SK-N-SH (cell line): ENCODE data around the gene MCRS1.

ENCODE experiments used
- CTCF ChIP-seq: fragments of 200-600 bp; sonication (generic); IDR thresholded peaks from 2 replicates; pipeline ENCODE4 v1.6.1; 2017; ENCODE audit warnings: antibody characterized with exemption, mild to moderate bottlenecking, moderate library complexity
- EP300 ChIP-seq, 2 experiments: IDR thresholded peaks; 2 replicates each; pipeline versions ENCODE4 v1.4.0 to v1.6.1; 2012; ENCODE audit warnings: borderline replicate concordance in 1 of 2, low read depth in 1 of 2, low read length in 1 of 2
- JUND ChIP-seq: IDR thresholded peaks from 2 replicates; pipeline ENCODE4 v1.4.0; 2012
- MEF2A ChIP-seq: IDR thresholded peaks from 2 replicates; pipeline ENCODE4 v1.4.0; 2012; ENCODE audit warnings: low read depth, borderline replicate concordance
- POLR2AphosphoS5 ChIP-seq: IDR thresholded peaks from 2 replicates; pipeline ENCODE4 v1.6.1; 2012; ENCODE audit warnings: low read depth, low read length
- RAD21 ChIP-seq: IDR thresholded peaks from 2 replicates; pipeline ENCODE4 v1.6.1; 2012; ENCODE audit warnings: mild to moderate bottlenecking, low read length
- RCOR1 ChIP-seq: fragments of 150-350 bp; IDR thresholded peaks from 2 replicates; pipeline ENCODE4 v1.6.1; 2017; ENCODE audit warnings: antibody characterized with exemption, low read length
- REST ChIP-seq: IDR thresholded peaks from 2 replicates; pipeline ENCODE4 v1.6.1; 2012; ENCODE audit warnings: mild to moderate bottlenecking, low read depth, low read length, moderate library complexity
- SIN3A ChIP-seq: IDR thresholded peaks from 2 replicates; pipeline ENCODE4 v1.6.1; 2012; ENCODE audit warnings: low read depth, mild to moderate bottlenecking, low read length, moderate library complexity, borderline replicate concordance
- TEAD4 ChIP-seq: IDR thresholded peaks from 2 replicates; pipeline ENCODE4 v1.4.0; 2012; ENCODE audit warnings: mild to moderate bottlenecking, borderline replicate concordance; ENCODE audit not compliant: insufficient read depth
- USF1 ChIP-seq: IDR thresholded peaks from 2 replicates; pipeline ENCODE4 v1.4.0; 2012; ENCODE audit warnings: low read depth, borderline replicate concordance
- YY1 ChIP-seq: IDR thresholded peaks from 2 replicates; pipeline ENCODE4 v1.4.0; 2012; ENCODE audit warnings: low read depth, mild to moderate bottlenecking
- ZBTB33 ChIP-seq: IDR thresholded peaks from 2 replicates; pipeline ENCODE4 v1.4.0; 2012; ENCODE audit warnings: low read depth, borderline replicate concordance

GRCh38 chr12:49531745-49532144 is 36.2 kb downstream of the MCRS1 start:
- no peak for TF ChIP-seq CTCF
- TF ChIP-seq JUND = no peak
- no peak for TF ChIP-seq TEAD4
- no peak for TF ChIP-seq REST
- no peak for TF ChIP-seq RAD21
- TF ChIP-seq POLR2AphosphoS5 = no peak
- TF ChIP-seq ZBTB33 = no peak
- no peak for TF ChIP-seq MEF2A
- TF ChIP-seq SIN3A = no peak
- TF ChIP-seq YY1 = no peak
- TF ChIP-seq RCOR1 = no peak
- no peak for TF ChIP-seq EP300 (IDR thresholded peaks at IDR 0.05; ENCODE audit: borderline replicate concordance in 1 of 2, low read depth in 1 of 2, low read length in 1 of 2)
- TF ChIP-seq USF1 = no peak
